Ishikawa (cell line): ENCODE results near the gene MSLN.

Source experiments
- EGR1 ChIP-seq: IDR thresholded peaks from 2 replicates; pipeline ENCODE4 v1.6.1; 2012
- TAF1 ChIP-seq: IDR thresholded peaks from 2 replicates; pipeline ENCODE4 v1.6.1; 2012; ENCODE audit warnings: low read depth, mild to moderate bottlenecking
- YY1 ChIP-seq: IDR thresholded peaks from 2 replicates; pipeline ENCODE4 v1.6.1; 2012; ENCODE audit warnings: low read depth
- TF ChIP-seq, protein P1 (sequence below): IDR thresholded peaks from 2 replicates; pipeline ENCODE4 v1.6.1; 2012

- TF ChIP-seq EGR1 (no peak), TAF1 (no peak), YY1 (no peak)
- TF ChIP-seq, protein P1, sequence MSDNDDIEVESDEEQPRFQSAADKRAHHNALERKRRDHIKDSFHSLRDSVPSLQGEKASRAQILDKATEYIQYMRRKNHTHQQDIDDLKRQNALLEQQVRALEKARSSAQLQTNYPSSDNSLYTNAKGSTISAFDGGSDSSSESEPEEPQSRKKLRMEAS = no peak
Observed at GRCh38 chr16:721765-722540, 38.6 kb upstream of the MSLN start.
